HG03432 (cell line): ENCODE data around the gene CXCL1.
A peak's percentile ranks its signal among the peaks of the same experiment; 100 is the strongest.

ENCODE experiments used
- ATAC-seq: cut with Tn5 transposase; IDR thresholded peaks from one replicate; pipeline ENCODE4 v1.9.1; 2021; ENCODE audit warnings: mild to moderate bottlenecking, moderate library complexity; ENCODE audit not compliant: unreplicated experiment

The CXCL1 gene

DNA sequence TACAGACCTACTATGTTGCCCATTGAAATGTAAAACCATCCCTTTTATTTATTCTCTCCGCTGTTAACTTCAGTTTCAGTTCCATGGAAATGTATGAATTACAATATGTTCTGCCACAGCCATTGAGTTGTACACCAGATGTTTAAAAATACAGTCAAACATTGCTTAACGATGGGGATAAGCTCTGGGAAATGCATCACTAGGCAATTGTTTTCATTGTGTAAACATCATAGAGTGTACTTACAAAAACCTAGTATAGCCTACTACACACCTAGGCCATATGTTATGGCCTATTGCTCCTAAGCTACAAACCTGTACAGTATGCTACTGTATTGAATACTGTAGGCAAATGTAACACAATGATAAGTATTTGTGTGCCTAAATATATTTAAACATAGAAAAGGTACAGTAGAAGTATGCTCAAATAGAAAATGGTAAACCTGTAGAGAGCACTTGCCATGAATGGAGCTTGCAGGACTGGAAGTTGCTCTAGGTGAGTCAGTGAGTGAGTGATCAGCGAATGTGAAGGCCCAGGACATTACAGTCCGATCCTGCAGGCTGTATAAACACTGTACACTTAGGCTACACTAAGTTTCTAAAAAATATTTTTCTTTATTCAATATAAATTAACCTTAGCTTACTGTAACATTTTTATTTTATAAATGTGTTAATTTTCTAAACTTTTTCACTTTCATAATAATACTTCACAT lies 18.8 kb upstream of the CXCL1 start:
- ATAC-seq, result no peak

DNA sequence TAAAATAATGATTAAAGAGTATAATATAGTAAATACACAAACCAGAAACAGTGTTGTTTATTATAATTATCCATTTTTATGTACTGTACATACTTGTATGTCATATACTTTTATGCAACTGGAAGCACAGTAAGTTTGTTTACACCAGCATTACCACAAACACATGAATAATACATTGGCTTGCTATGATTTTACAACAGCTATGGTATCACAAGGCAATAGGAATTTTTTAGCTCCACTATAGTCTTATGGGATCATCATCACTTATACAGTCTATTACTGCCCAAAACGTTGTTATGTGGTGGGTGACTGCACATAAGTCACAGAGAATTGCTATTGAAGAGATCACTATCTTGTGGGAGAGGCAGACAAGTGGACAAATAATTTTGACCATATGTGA lies 17.9 kb upstream of the CXCL1 start:
- ATAC-seq, result no peak

DNA sequence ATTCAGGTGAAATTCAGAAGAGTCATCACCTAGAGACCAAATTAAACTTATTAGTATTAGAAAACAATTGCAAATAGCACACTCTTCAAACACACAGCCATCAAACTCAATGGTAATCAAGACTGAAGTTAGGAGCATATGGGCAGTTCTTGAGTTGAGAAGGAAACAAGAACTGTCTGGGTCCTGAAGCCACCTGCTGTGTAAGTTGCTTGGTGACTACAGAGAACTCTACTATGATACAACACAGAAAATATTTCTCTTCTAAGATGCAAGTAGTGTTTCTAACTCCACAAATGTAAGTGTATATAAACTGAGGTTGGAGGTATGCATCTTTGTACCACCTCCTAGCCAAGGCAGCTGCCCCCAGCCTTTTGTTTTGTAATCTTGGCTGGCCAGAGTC lies 16.4 kb upstream of the CXCL1 start:
- no peak for ATAC-seq

DNA sequence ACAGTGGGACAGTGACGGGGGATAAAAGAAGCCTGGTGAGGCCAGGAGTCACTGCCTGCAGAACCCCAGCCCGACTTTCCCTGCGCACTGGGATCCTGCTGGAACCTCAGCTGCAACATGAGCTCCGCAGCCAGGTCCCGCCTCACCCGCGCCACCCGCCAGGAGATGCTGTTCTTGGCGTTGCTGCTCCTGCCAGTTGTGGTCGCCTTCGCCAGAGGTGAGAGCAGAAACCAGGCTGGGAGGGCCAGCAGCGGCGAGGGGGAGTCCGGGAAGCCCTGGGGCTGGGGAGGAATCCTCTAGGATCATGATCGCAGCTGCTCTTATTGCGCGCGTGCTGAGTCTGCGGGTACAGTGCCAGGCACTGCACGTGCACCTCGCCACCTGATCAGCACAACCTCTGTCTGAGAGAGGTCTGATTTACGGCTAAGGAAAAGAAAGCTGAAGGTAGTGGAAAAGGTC lies 15.9 kb upstream of the CXCL1 start, which contains the start of gene PF4V1:
Gene PF4V1, plus strand, starts transcription at position 51 of the 459 bp plus-strand sequence. Its CDS starts 67 bp downstream, at position 118.
- ATAC-seq, result no peak

DNA sequence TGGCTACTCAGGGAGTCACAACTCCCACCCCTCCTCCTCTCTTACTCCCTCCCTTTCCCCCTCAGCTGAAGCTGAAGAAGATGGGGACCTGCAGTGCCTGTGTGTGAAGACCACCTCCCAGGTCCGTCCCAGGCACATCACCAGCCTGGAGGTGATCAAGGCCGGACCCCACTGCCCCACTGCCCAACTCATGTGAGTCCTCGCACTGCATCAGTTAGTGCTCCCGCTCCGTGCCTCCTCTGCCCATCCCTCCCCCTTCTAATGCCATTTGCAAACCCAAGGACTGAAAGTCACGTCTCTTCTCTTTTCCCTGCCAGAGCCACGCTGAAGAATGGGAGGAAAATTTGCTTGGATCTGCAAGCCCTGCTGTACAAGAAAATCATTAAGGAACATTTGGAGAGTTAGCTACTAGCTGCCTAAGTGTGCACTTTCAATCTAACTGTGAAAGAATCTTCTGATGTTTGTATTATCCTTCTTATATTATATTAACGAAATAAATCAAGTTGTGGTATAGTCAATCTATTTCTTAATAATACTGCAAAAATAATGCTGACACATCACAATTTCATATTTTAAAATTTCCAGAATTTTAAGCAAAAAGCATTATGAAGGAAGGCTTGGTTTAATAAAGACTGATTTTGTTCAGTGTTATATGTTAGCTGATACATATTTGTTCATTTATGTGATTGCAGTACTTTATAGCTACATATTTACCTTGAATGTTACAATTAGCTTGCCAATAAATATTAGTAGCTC lies 15.3 kb upstream of the CXCL1 start:
- ATAC-seq, result no peak

DNA sequence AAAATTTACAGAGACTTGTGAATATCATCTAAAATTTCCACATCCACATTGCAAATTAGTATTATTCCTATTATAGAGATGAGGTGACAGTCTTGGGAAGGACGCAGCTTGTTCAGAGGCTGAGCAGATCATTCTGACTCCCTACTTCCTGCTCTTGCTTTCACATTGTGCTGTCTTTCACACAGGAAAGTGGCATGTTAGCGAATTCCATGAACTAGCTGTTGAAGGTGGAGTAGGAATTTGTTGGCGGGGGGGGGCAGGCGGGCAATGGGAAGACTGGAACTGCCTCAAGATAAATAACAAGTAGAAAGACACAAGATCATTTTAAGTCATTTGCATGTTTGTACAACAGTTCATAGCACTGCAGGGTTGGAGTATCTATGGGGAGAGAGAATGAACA lies 13.8 kb upstream of the CXCL1 start:
- no peak for ATAC-seq

DNA sequence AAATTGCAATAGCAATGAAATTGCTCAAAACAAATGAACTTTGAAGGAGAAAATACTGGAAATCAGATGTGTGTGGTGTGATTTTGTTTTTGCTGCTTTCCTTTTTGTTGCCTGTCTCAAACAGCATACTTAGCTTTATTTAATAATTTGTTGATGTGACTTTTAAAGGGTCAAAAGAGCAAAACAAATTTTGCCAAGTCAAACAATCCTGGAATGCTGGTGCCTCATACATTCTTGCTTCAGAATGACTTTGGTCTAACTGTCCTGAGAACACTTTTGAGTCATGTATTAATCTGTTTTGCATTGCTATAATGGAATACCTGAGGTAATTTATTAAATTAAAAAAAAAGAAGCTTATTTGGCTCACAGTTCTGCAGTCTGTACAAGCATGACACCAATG lies 12.7 kb upstream of the CXCL1 start:
- no peak for ATAC-seq

DNA sequence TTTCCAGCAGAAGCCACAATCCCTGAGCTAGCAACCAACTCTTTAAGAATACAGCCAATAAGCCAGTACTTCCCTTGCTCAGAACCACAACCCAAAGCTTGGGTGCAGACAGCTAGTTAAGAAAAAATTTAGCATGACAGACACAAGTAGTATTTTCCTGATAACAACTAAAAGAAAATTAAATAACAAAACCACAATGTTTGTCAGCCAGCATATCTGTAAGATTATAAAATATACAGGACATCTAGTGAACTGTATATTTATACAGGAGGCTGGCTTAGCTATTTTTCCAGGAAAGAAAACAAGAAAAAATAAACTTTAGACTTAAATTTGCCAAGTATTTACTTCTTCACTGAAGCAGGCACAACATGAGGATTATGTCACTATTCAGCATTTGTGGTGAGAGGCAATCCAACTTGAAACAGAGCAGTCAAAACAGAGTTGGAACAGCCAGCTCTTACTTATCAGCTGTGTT lies 9.5 kb upstream of the CXCL1 start:
- ATAC-seq, result no peak

DNA sequence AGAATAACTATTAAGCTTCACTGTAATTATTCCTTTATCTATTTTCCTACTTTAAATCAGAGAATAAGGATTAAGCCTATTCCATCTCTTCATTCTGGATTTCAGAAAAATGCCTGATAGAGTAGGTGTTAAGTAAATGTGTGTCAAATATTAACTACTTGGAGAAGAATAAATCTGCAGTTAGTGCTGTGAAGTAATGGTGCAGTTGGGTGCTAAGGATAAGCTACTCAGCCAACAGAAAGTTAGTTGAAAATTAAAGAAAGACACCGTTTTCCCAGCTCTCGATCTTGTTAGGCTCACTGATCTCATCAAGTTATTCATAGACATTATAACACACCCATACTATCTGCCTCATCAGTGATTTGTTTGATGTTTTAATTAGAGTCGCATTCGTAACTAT lies 9.0 kb upstream of the CXCL1 start:
- no peak for ATAC-seq

DNA sequence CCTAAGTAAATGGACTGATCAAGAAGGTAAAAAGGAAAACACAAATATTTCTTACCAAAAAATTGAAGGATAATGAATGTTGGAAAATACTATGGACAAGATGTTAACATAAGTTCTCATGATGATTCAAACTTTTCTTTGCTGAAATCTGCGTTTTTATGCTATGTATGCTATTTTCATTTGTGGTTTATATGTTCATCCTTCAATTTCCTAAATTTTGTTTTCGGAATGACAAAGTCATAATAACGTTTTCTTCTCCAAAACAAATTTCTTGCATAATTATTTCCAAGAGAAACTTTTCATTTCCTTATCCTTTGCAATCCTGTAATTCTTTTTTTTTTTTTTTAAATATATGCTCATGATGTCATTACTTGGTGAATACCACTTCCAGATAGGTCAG lies 8.3 kb upstream of the CXCL1 start:
- ATAC-seq, result no peak

DNA sequence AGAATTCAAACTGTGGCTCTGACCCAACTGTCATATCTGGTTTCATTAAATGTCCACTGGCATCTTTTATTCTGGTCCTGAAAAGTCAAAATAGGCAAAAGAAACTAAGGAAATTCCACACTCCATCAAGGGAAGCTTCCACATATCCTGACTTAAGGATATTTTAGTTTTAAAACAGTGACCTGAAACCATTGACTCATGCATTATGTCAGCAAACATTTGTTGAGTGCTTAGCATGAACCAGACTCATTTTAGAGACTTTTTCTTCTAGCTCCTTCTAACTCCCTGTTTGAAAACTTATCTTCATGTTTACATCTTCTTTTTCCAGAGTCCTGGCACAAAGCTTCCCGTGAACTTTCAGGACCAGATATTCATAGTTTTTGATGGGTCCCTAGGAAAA lies 6.9 kb upstream of the CXCL1 start:
- no peak for ATAC-seq

DNA sequence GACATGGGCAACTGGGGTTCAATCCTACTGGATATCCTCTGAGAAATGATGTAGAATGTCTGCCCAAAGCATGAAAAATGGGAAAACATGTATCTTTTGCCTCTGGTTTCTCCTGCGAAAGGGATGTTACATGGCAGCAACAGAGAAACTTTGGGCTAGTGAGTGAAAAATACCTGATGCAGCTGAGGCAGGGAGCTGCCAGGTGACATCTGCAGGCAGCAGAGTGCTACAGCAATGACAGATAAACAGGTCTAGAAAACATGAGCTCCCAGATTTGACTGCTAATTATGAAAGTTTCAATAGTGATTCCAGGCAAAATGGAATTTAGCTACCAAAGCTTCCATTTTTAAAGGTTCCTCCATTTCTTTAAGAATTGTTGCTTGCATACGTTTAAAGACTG lies 4.8 kb upstream of the CXCL1 start:
- ATAC-seq, result no peak

DNA sequence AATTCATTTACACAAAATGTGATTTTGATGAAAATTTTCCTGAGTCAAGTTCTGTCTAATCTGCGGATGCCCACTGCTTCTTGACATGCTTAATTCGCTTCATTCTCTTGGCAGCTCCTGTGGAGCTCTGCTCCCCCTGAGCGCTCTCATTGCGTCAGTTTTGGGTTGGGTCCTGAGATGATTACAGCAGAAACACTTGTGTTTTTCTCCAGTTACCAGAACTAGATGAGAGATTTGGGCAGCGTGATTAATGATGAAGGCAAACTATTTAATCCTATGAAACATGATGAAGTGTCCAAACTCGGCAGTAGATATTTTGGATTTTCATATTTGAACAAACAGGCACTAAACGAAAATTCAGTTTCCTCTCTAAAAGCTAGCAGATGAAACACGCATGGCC lies 4.2 kb upstream of the CXCL1 start:
- ATAC-seq, result no peak

DNA sequence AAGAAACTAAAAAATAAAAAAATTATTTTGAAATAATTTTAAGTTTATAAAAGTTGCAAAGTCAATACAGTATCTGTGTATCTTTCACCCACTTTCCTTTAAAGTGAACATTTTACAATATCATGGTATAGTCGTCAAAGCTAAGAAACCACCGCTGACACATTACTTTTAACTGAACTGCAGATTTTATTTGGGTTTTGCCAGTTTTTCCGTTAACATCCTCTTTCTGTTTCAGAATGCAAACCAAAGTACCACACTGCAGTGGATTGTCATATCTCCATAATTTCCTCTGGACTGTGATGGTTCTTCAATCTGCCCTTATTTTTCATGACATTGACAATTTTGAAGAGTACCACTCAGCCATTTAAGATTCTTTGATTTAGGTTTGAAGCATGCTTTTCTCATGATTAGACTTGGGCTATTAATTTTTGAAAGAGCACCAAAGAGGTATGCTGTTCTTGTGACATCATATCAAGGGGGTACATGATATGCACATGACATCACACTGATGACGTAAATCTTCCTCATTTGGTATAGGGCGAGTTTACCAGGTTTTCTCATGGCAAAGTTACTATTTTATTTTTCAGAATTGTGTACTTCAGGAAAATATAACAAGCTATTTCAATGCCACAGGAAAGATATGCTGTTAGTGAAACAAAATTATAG lies 3.6 kb upstream of the CXCL1 start:
- ATAC-seq, result no peak

DNA sequence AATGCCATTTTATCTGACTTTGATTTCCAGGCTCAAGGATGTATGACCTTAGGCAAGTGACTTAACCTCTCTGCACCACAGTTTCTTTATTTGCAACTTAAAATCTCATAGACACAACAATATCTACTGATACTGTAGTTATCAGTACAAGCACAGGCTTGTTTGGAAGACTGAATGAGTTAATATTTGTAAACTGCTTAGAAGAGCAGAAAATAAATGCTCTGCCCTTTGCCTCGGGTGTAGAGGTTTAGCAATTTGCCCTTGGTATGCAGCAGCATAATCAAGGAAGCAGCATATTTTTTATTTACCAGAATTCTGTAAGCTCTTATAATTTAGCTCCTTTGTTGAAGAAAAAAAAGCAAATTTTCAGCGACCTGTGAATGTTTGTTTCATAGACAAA lies 2.9 kb upstream of the CXCL1 start:
- ATAC-seq, result no peak

DNA sequence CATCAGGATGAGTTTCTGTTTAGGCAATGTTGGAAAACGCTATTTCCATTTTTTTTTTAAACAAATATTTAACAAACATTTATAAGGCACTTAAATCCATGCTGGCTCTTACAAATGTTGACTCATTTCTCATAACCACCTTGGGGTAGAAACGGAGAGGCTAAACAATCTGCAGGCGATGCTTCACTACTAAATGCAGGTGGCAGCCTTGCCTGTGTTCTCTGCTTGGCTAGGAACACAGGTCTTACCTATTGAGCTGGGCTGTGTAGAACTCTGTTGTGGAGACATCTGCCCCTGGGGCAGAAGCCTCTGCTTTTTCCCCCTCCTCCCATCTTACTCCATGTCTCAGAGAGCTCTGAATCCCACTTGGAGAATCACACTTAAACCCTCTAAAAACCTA lies 1.4 kb upstream of the CXCL1 start:
- no peak for ATAC-seq

DNA sequence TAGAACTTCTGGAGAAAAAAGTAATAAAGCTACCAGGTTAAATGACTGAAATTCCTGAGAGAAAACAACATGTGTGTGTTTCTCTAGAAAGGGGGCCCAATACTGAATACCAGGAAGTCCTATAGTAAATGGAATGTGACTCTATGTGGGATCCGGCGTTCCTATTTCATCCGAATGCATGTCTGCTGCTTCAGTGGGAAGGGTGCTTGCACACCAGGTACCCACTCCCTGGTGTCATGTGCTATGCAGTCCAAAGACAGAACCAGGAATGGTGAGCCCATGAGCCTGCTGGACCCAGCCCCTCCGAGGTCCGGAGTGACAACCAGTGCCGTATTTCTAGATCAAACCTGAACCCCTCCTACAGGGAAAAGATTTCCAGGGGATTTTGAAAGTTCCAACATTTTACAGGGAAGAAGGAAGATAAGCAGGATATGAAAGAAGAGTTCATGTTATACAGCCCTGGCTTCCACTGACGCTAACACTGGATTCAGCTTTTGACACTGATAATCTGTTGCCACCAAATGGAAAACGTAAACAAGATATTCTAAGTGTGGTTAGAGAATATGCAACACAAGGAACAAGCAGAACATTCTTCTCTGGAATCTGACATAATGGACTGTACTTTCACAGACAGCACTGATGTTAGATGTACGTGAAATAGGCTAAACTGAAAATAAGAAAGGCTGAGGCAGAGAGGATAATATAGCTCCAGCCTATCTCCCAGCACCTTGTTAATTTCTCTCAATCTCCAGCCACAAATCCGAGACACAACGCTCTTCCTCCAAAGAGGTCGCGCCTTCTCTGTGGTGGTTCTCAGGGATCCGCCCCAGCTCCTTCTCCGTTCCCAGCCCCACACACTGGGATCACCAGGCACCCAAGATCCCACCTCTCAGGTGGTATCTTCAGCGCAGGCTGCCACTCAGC lies 725 bp upstream of the CXCL1 start:
- ATAC-seq, result peak; percentile 20

DNA sequence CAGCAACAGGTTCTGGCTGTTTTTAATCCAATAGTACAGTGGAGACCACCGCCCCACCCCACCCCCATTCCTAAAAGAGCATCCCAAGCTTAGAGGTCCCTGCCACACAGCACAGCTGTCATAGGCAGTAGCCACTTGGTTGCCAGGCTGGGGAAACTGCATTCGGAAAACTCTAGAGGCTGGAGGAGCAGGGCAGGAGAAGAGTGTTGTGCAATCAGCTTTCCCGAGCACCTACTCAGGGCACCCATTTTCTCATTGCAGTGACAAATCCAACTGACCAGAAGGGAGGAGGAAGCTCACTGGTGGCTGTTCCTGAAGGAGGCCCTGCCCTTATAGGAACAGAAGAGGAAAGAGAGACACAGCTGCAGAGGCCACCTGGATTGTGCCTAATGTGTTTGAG lies 1.1 kb downstream of the CXCL1 start:
- no peak for ATAC-seq

DNA sequence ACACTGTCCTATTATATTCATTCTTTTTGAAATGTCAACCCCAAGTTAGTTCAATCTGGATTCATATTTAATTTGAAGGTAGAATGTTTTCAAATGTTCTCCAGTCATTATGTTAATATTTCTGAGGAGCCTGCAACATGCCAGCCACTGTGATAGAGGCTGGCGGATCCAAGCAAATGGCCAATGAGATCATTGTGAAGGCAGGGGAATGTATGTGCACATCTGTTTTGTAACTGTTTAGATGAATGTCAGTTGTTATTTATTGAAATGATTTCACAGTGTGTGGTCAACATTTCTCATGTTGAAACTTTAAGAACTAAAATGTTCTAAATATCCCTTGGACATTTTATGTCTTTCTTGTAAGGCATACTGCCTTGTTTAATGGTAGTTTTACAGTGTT lies 1.6 kb downstream of the CXCL1 start:
- ATAC-seq, result no peak

DNA sequence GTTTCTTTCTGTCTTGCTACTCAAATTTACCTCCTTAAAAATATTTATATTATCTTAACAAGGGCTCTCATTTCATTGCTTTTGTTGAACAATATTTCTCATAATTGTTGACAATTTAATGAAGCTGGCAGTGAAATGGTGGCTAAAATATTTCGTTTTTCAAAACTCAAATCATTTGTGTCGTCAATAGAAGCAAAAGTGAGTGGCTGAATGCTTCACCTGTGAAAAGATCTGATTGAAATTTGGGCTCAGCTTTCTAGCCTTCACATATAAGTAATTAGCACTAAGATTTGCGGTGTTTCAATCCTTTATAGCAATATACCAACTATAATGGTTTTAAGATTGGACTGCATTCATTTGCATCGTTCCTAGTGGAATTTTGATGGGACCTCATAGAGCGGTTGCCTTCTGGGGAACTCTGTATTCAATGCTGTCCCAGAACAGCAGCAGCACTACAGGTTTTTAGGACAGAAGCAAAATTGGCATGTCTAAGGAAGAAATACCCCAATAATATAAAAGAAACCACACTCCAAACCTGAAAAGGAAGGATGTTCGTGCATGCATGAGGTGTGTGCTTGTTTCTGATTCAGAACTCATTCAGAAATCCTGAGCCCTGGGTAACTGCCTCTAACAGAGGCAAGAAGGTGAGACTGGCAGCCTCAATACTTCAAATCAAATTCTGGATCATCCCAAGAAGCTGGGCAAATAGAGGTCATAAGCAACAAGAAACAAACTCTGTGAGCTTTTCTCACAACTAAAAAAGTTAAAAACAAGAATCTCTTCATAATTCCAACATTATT lies 2.5 kb downstream of the CXCL1 start:
- no peak for ATAC-seq
